NCI-H524 treated with DMSO at 0.1 percent for 48 hours (cell line): ENCODE measurements around the gene VIT.

Experiments used
- DNase-seq: peaks from one replicate; lab custom pipeline; 2025; lab: John Stamatoyannopoulos, UW

VIT gene

DNA sequence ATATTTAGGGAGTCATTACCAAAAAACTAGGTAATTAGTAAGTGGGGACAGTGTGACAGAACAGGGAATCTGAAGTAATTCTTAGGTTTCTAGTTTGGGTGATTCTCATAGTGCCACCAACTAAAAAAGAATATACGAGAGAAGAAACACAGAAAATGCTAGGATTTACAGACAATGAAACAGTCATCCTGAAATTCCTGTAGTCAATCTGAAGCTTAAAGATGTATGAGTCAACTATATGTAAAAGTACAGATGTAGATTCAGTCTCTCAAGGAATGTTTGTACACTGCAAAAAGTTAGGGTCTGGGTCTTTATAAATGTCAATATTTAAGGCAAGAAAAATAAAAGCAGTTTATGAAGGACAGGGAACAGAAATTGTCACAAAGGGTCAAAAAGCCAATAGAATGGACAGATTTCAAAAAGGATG is 162.9 kb downstream of the VIT start:
- DNase-seq: no peak

DNA sequence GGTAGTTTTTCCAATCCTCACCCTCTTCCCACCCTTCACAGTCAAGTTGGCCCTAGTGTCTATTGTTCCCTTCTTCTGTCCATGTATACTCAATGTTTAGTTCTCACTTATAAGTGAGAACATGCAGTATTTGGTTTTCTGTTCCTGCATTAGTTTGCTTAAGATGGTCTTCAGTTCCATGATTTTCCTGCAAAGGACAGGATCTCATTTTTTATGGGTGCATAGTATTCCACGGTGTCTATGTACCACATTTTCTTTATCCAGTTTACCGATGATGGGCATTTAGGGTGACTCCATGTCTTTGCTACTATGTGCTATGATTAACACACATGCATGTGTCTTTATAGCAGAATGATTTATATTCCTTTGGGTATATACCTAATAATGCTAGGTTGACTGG is 165.4 kb downstream of the VIT start:
- DNase-seq: no peak
